ENCODE data around the gene TBX15. TPM values are rescaled to one million over a fixed set of nuclear protein-coding genes. Genes with fewer than 3 reads are reported as not detected.

Gene TBX15
- total RNA-seq, 1 experiment from 2014 or later: 0.32 TPM

DNA sequence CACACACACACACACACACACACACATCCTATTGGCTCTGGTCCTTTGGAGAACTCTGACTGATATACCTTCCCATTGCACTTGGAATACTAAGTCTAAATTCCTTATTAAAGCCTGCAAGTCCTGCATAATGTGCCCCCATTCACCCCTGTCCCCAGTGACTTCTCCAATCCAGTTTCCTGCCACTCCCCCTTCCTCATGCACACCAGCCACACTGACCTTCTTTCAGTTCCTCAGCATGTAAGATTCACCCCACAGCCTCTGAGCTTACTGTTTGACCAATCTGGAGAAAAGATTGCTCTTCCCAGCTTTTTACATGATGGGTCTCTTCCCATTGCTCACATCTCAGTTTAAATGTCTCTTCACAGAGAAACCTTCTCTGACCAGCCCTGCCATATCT is 146.6 kb downstream of the TBX15 start:
- no peaks in the 10 kb centered on the region for H3K4me1 ChIP-seq (ENCODE audit: insufficient read depth, low read length, poor library complexity, severe bottlenecking)
- TF ChIP-seq EZH2 (IDR thresholded peaks at IDR 0.05; ENCODE audit: borderline replicate concordance, low read depth, low read length, poor library complexity, severe bottlenecking): no peak
- no peak for TF ChIP-seq CTCF (conservative IDR thresholded peaks at IDR 0.05; ENCODE audit: low read depth, low read length)
- POLR2A ChIA-PET (ENCODE audit: low non-redundant PET): no interaction called here
- H3K27ac ChIP-seq (ENCODE audit: low read depth, low read length, poor library complexity, severe bottlenecking): no peak overlapping the region
- H3K9me3 ChIP-seq (ENCODE audit: low read depth, low read length, poor library complexity, severe bottlenecking): no peaks in the 10 kb centered on the region
- no peaks in the 10 kb centered on the region for H3K36me3 ChIP-seq (ENCODE audit: insufficient read depth, low read length, poor library complexity, severe bottlenecking)
- CTCF ChIA-PET: no interaction called here
- DNase-seq (ENCODE audit: low spot score): no peak
- BruUV-seq (replicated peaks): no TSS peak
- no peak overlapping the region for H3K4me3 ChIP-seq (ENCODE audit: low read depth, low read length, poor library complexity, severe bottlenecking)
- no peaks in the 10 kb centered on the region for H3K27me3 ChIP-seq (replicated peaks; ENCODE audit: insufficient read depth, low read depth, low read length, poor library complexity)
- intact Hi-C loops (cut with micrococcal nuclease; ENCODE audit: unreplicated experiment): no loop called here

Other genes starting within 250 kb of the TBX15 start
- gene WARS2, start 152.3 kb upstream of the TBX15 start, total RNA-seq (2021): 13.0 and 13.3 TPM in 2 replicates

All from A673 (cell line).